ENCODE results near the gene TCF7L2.

Gene TCF7L2

GRCh38 chr10:113019692-113020474 lies 69.8 kb downstream of the TCF7L2 start:
- Histone ChIP-seq H3K27me3 (no peaks in the 10 kb centered on the region), H3K9me3 (no peaks in the 10 kb centered on the region), H3K4me3 (no peak overlapping the region), H3K27ac (peak overlapping the region; percentile 51), H3K4me1 (peaks cover 0 to 86% (median 61%) of the 10 kb centered on the region in 4 donors), H3K36me3 (no peaks in the 10 kb centered on the region)
- no peak for TF ChIP-seq CTCF (IDR thresholded peaks at IDR 0.05)
- intact Hi-C loops (cut with DNase I; ENCODE audit: low total_unique reads), result loop anchor here (10.0 kb wide), 1 partner anchor 65 kb away; the partner anchor contains the start of gene TCF7L2
- DNase-seq, result no peak

GRCh38 chr10:113020475-113020753 lies 70.4 kb downstream of the TCF7L2 start:
- no peaks in the 10 kb centered on the region for H3K9me3 ChIP-seq
- H3K27me3 ChIP-seq, result no peaks in the 10 kb centered on the region
- H3K4me3 ChIP-seq, result no peak overlapping the region
- intact Hi-C loops (cut with DNase I; ENCODE audit: low total_unique reads), result loop anchor here (10.0 kb wide), 1 partner anchor 66 kb away; the partner anchor contains the start of gene TCF7L2
- no peak for DNase-seq
- H3K27ac ChIP-seq, result peak overlapping the region; percentile 51
- TF ChIP-seq CTCF (IDR thresholded peaks at IDR 0.05), result no peak
- peaks cover 0 to 88% (median 58%) of the 10 kb centered on the region in 4 donors for H3K4me1 ChIP-seq
- H3K36me3 ChIP-seq, result no peaks in the 10 kb centered on the region

- TF ChIP-seq CTCF (IDR thresholded peaks at IDR 0.05), result no peak
- no peaks in the 10 kb centered on the region for H3K9me3 ChIP-seq
- DNase-seq, result peak in 1 of 2 donors; percentile 43
- intact Hi-C loops (cut with DNase I; ENCODE audit: low total_unique reads), result loop anchor here (10.0 kb wide), 1 partner anchor 66 kb away; the partner anchor contains the start of gene TCF7L2
- H3K4me3 ChIP-seq, result no peak overlapping the region
- peak overlapping the region; percentile 51 for H3K27ac ChIP-seq
- H3K27me3 ChIP-seq, result no peaks in the 10 kb centered on the region
- H3K36me3 ChIP-seq, result no peaks in the 10 kb centered on the region
- peaks cover 0 to 88% (median 57%) of the 10 kb centered on the region in 4 donors for H3K4me1 ChIP-seq
Observed at GRCh38 chr10:113020838-113021237, 70.8 kb downstream of the TCF7L2 start.

- no peak for TF ChIP-seq CTCF (IDR thresholded peaks at IDR 0.05)
- no peaks in the 10 kb centered on the region for H3K36me3 ChIP-seq
- H3K27me3 ChIP-seq, result no peaks in the 10 kb centered on the region
- peak overlapping the region; percentile 51 for H3K27ac ChIP-seq
- peak; percentile 44 to 87 for DNase-seq
- H3K4me3 ChIP-seq, result no peak overlapping the region
- intact Hi-C loops (cut with DNase I; ENCODE audit: low total_unique reads), result loop anchor here (10.0 kb wide), 1 partner anchor 67 kb away; the partner anchor contains the start of gene TCF7L2
- peaks cover 0 to 88% (median 60%) of the 10 kb centered on the region in 4 donors for H3K4me1 ChIP-seq
- no peaks in the 10 kb centered on the region for H3K9me3 ChIP-seq
Observed at GRCh38 chr10:113021268-113022040, 71.4 kb downstream of the TCF7L2 start.

GRCh38 chr10:113022265-113022664 lies 72.2 kb downstream of the TCF7L2 start:
- H3K27ac ChIP-seq, result peak overlapping the region; percentile 51

More at GRCh38 chr10:113022265-113022664, 72.2 kb downstream of the TCF7L2 start:
- Histone ChIP-seq H3K4me1 (peaks cover 0 to 88% (median 61%) of the 10 kb centered on the region in 4 donors), H3K36me3 (no peaks in the 10 kb centered on the region), H3K27me3 (no peaks in the 10 kb centered on the region), H3K4me3 (no peak overlapping the region), H3K9me3 (no peaks in the 10 kb centered on the region)
- intact Hi-C loops (cut with DNase I; ENCODE audit: low total_unique reads), result loop anchor here (10.0 kb wide), 1 partner anchor 67 kb away; the partner anchor contains the start of gene TCF7L2
- no peak for TF ChIP-seq CTCF (IDR thresholded peaks at IDR 0.05)
- DNase-seq, result no peak
